HG02884 (cell line): ENCODE measurements around the gene HOXA1.

ENCODE experiments used
- ATAC-seq: cut with Tn5 transposase; IDR thresholded peaks from one replicate; pipeline ENCODE4 v1.9.1; 2021; ENCODE audit warnings: mild to moderate bottlenecking, moderate library complexity; ENCODE audit not compliant: unreplicated experiment

Gene HOXA1

GRCh38 chr7:27117887-27118491, 22.2 kb upstream of the HOXA1 start:
- ATAC-seq = no peak

- ATAC-seq = no peak
Observed at GRCh38 chr7:27116962-27117886, 21.4 kb upstream of the HOXA1 start.

- no peak for ATAC-seq
Observed at GRCh38 chr7:27116031-27116961, 20.5 kb upstream of the HOXA1 start.

GRCh38 chr7:27115221-27116026, 19.6 kb upstream of the HOXA1 start:
- ATAC-seq = no peak

- no peak for ATAC-seq
Observed at GRCh38 chr7:27114881-27115220, 19.1 kb upstream of the HOXA1 start.

- no peak for ATAC-seq
Observed at GRCh38 chr7:27113991-27114769, 18.4 kb upstream of the HOXA1 start.

- no peak for ATAC-seq
Observed at GRCh38 chr7:27112955-27113949, 17.5 kb upstream of the HOXA1 start.

- no peak for ATAC-seq
Observed at GRCh38 chr7:27112361-27112760, 16.6 kb upstream of the HOXA1 start.

- ATAC-seq = no peak
Observed at GRCh38 chr7:27111751-27112277, 16.0 kb upstream of the HOXA1 start.

GRCh38 chr7:27111042-27111750, 15.4 kb upstream of the HOXA1 start:
- ATAC-seq = no peak

- ATAC-seq = no peak
Observed at GRCh38 chr7:27110186-27111031, 14.6 kb upstream of the HOXA1 start.

GRCh38 chr7:27109466-27110185, 13.8 kb upstream of the HOXA1 start:
- no peak for ATAC-seq

GRCh38 chr7:27108390-27109127, 12.8 kb upstream of the HOXA1 start:
- ATAC-seq = no peak

- ATAC-seq = no peak
Observed at GRCh38 chr7:27107391-27108381, 11.9 kb upstream of the HOXA1 start.
